Activated CD4-positive, alpha-beta T cell treated with anti-CD3 and anti-CD28 coated beads, Interleukin-2, Interleukin-4, amounts not matched to agents 100 ng/mL and 50 ng/mL, durations not matched to agents 16 hours and 8 hours (primary cell): ENCODE measurements around the gene XCR1.
A peak's percentile ranks its signal among the peaks of the same experiment; 100 is the strongest.
"Not testable (repeated sequence)": the region's sequence is repeated elsewhere in the genome, so short reads cannot be mapped to it uniquely, and the experiment has no call there.

Experiments
- DNase-seq: peaks from one replicate; pipeline ENCODE4 v3.0.0-alpha.2; 2020; ENCODE audit warnings: low spot score

The XCR1 gene, protein sequence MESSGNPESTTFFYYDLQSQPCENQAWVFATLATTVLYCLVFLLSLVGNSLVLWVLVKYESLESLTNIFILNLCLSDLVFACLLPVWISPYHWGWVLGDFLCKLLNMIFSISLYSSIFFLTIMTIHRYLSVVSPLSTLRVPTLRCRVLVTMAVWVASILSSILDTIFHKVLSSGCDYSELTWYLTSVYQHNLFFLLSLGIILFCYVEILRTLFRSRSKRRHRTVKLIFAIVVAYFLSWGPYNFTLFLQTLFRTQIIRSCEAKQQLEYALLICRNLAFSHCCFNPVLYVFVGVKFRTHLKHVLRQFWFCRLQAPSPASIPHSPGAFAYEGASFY

DNA sequence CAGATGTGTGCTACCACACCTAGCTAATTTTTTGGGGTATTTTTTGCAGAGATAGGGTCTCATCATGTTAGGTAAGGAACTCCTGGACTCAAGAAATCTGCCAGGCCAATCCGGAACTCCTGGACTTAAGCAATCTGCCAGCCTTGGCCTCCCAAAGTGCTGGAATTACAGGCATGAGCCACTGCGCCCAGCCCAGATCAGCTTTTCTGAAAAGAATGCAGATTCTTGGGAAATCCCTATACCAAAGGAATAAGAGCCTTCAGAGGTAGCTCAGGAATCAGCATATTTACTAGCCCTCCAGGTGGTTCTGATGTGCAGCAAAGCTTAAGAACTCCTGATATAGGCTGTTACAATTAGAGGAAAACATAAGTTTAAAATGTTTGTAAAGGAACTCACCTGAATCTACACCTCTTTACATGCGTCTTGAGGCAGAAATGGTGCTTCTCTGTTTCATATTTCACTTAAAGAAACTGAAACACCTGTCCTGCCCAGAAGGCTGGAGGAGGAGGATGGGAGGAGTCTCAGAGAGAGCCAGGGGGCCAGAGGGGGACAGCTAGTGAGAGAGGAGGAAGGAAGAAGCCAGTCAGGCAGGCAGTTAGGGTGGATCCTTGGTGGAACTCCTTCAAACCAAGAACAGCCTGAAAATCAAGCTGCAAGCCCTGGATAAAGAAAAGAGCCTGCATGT is at the start of gene XCR1:
TSS of gene XCR1 (minus strand) at position 463 of the 685 bp plus-strand sequence. CDS start 5,536 bp downstream, outside the sequence.
- DNase-seq, result no peak

- DNase-seq, result no peak
Observed at GRCh38 chr3:46076606-46077005, 49.3 kb upstream of the XCR1 start.

DNA sequence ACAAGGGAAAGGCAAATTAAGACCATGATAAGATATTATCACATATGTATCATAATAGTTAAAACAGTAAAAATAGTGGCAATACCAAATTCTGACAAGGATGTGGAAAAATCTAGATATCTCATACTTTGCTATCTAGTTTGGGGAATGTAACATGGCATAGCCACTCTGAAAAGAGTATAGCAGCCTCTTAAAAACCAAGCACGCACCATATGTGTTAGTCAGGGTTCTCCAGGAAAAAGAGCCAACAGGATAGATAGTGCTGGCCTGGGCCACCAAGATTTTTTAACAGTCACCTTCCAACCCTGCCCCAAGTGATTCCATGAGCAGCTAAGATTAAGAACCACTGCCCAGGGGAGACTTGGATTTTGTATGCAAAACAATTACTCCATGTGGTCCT is 48.5 kb upstream of the XCR1 start:
- no peak for DNase-seq

DNA sequence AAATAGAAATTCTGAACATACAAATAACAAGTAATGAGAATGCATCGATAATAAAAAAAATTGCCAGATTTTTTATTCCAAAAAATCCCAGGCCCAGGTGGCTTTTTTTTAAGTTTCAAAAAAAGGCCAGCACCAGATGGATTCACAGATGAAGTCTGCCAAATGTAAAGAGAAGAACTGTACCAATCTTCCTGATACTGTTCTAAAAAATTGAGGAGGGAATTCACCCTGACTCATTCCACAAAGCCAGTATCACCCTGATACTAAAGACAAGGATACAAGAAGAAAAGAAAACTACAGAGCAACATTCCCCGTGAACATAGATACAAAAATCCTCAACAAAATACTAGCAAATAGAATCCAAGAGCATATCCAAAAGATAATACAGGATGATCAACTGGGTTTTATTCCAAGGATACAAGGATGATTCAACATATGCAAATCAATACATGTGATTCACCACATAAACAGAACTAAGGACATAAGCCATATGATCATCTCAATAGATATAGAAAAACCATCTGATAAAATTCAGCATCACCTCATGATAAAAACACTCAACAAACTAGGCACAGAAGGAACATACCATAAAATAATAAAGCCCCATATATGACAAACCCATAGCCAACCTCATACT is 44.1 kb upstream of the XCR1 start:
- no peak for DNase-seq

DNA sequence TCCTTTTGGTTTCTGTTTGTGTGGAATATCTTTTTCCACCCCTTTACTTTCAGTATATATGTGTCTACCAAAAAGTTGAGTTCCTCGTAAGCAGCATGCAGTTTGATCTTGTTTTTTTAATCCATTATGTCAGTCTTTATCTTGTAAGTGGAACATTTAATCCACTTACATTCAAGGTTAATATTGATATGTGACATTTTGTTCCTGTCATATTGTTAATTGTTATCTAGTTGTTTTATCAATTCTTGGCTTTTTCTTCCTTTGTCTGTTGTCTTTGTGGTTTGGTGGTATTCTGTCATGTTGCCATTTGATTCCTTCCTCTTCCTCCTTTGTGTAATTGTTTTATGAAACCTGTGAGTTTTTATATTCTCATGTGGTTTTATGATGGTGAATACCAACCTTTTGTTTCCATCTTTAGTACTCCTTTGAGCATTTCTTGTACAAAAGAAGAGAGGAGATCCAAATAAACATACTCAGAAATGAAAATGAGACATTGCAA is 43.4 kb upstream of the XCR1 start:
- peak; percentile 32 for DNase-seq

- no peak for DNase-seq
Observed at GRCh38 chr3:46068501-46068900, 41.2 kb upstream of the XCR1 start.

DNA sequence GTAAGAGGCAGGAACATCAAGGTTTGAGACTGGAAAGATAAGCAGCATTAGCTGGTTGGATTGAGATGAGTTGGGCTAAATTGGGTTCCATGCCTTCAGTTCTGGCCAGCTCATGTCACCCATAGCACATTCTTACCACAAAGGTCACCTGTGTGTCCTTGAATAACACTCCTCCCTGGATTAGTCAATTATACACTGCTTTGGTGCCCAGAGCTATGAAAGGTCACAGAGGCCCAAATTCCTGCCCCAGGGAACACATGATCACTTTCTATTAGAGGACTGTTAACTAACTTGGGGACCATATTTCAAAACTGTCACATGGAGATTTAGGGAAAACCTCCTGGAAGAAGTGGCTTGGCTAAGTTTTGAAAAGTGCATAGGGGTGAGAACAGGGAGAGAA is 40.1 kb upstream of the XCR1 start:
- no peak for DNase-seq

- DNase-seq, result no peak
Observed at GRCh38 chr3:46065750-46066256, 38.5 kb upstream of the XCR1 start.

GRCh38 chr3:46065294-46065705 is 38.0 kb upstream of the XCR1 start:
- peak; percentile 15 for DNase-seq

- DNase-seq, result no peak
Observed at GRCh38 chr3:46062679-46063078, 35.4 kb upstream of the XCR1 start.

DNA sequence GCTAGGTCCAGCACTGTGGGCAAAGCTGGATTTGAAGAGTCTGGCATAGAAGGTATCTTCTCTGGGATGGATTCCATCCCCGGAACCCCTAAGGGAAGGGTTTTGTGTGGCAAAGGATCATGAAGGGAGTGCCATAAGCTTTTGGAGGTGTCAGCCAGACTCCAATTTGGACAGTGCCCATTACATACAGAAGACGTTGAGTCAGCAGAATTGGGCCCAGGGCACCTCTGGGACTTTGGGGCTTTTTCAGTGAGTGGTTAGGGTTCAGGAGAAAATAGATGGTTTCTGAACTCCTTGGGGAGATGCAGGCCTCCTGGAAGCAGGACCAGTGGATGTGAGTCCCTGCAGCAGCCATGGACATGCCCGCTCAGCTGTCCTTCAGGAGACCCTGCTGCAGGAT is 34.6 kb upstream of the XCR1 start:
- DNase-seq, result no peak

GRCh38 chr3:46061108-46061720 is 33.9 kb upstream of the XCR1 start:
- DNase-seq, result no peak

DNA sequence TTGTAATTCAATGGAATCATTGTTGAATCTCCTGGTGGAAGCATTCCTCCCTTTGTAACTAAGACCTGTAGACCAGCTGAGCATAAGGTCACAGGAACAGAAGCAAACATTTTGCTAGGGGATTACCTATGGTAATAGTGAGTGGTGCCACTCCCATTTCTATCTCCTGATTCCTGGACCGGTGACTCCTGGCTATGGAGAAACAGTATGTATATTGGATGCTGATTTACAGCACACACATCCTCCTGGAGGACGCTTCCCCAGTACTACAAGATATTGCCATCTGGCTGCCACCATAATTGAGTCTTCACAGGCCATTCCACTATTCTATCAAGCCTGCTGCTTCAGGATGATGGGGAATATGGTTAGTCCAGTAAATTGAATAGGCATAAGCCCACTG is 33.3 kb upstream of the XCR1 start:
- no peak for DNase-seq

GRCh38 chr3:46059432-46059831 is 32.1 kb upstream of the XCR1 start:
- no peak for DNase-seq

- no peak for DNase-seq
Observed at GRCh38 chr3:46058981-46059380, 31.7 kb upstream of the XCR1 start.

DNA sequence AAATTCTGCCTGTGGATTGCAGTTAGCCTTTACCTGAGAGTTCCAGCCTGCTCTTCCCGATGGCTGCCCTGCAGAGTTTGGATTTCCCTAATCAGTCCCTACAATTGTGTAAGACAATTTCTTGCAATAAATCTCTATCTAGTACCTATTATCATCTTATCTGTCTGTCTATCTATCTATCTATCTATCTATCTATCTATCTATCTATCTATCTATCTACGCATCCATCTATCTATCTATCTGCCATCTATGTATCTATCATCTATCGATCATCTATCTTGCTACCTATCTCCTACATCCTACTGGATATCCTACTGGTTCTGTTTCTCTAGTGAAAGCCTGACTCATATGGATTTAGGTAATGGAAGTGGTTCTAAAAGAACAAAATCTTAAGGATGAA is 30.4 kb upstream of the XCR1 start:
- DNase-seq, result no peak

DNA sequence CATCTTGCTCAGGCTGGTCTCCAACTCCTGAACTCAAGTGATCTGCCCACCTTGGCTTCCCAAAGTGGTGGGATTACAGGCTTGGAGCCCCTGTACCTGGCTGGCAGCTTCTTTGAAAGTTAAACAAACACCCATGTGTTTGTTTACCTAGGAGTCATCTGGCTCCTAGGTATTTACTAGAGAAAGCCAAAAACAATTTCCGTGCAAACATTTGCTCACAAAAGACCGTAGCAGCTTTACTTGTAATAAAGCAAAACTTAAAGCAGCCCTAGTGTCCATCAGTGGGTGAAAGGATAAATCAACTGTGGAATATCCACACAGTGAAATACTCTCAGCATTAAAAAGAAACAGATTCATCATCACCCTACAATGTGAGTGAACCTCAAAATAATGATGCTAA is 29.4 kb upstream of the XCR1 start:
- DNase-seq, result no peak

GRCh38 chr3:46053761-46054515 is 26.7 kb upstream of the XCR1 start:
- DNase-seq, result not testable (repeated sequence)

DNA sequence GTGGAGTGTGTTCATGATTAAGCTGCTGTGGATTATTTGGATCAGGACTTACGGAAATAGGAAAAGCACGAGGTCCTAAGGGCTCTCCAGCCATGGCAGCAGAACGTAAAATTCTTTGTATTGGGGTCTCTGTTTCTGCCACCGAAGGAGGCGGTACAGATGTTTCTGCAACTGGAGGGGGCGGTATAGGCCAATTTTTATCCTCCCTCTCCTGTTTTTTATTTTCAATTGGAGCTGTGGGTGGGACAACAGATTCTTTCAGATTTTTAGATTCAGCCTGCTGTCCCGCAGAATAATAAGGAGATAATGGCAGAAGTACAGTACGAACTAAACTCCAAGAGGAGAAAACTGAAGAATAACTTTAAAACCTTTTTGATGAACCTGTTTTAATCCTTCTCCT is 26.0 kb upstream of the XCR1 start:
- DNase-seq, result not testable (repeated sequence)

GRCh38 chr3:46052531-46052930 is 25.2 kb upstream of the XCR1 start:
- DNase-seq, result no peak

GRCh38 chr3:46049093-46049492 is 21.8 kb upstream of the XCR1 start:
- no peak for DNase-seq

GRCh38 chr3:46046231-46046630 is 18.9 kb upstream of the XCR1 start:
- peak; percentile 33 for DNase-seq
